IMR-90 (cell line): ENCODE results near the gene STOML2. TPM values are rescaled to one million over a fixed set of nuclear protein-coding genes. Genes with fewer than 3 reads are reported as not detected.

Experiments used
- ATAC-seq: fragments of 200-7000 bp; cut with Tn5 transposase; 2 replicates; pipeline ENCODE4 v1.9.1; 2020; ENCODE audit warnings: low read depth, mild to moderate bottlenecking, moderate library complexity
- BruUV-seq: library from RNA; stranded (reverse); fragments of 400-500 nt; replicated peaks from 2 replicates; lab custom pipeline; 2021; lab: Mats Ljungman, UMichigan
- CTCF ChIA-PET: fragments of 300-600 bp; formaldehyde crosslinking; extraction: SDS; loops from one replicate; lab custom pipeline; 2021; ENCODE audit warnings: antibody characterized with exemption; lab: Yijun Ruan, JAX
- POLR2A ChIA-PET: fragments of 300-600 bp; sonication (Branson Sonifier 250); formaldehyde crosslinking; loops from one replicate; lab custom pipeline; 2022; ENCODE audit warnings: antibody characterized with exemption; ENCODE audit not compliant: unreplicated experiment; lab: Charles Lee
- DNase-seq: peaks from one replicate; pipeline ENCODE4 v3.0.0; 2013
- H2AFZ ChIP-seq: replicated peaks from 2 replicates; pipeline ENCODE3; 2013; ENCODE audit warnings: low read length, mild to moderate bottlenecking; ENCODE audit not compliant: poor library complexity
- H2AK5ac ChIP-seq: 2 replicates; pipeline ENCODE4 v1.6.1; 2013; ENCODE audit warnings: low read depth, low read length, inconsistent platforms
- H2AK9ac ChIP-seq: replicated peaks from 2 replicates; pipeline ENCODE3; 2013; ENCODE audit warnings: mild to moderate bottlenecking, low read depth, low read length, moderate library complexity; ENCODE audit not compliant: poor library complexity
- H2BK120ac ChIP-seq: 2 replicates; pipeline ENCODE4 v1.6.1; 2013; ENCODE audit warnings: low read depth, low read length, inconsistent platforms
- H2BK15ac ChIP-seq: 3 replicates; pipeline ENCODE4 v1.6.1; 2013; ENCODE audit warnings: low read depth, low read length, inconsistent platforms
- H2BK20ac ChIP-seq: 2 replicates; pipeline ENCODE4 v1.6.1; 2013; ENCODE audit warnings: low read depth, mild to moderate bottlenecking, inconsistent platforms, low read length, moderate library complexity
- H2BK5ac ChIP-seq: 2 replicates; pipeline ENCODE4 v1.6.1; 2013; ENCODE audit warnings: mild to moderate bottlenecking, low read depth, low read length, inconsistent platforms; ENCODE audit not compliant: poor library complexity, severe bottlenecking
- H3K14ac ChIP-seq: replicated peaks from 2 replicates; pipeline ENCODE4 v1.6.1; 2013; ENCODE audit warnings: low read depth, low read length, inconsistent platforms
- H3K18ac ChIP-seq: 2 replicates; pipeline ENCODE4 v1.6.1; 2013; ENCODE audit warnings: low read depth, low read length, control low read depth
- H3K23ac ChIP-seq: 2 replicates; pipeline ENCODE4 v1.6.1; 2013; ENCODE audit warnings: low read depth, low read length, inconsistent platforms
- H3K27ac ChIP-seq: 2 replicates; pipeline ENCODE4 v1.5.1; 2013; ENCODE audit warnings: mild to moderate bottlenecking, control low read depth, low read length; ENCODE audit not compliant: insufficient read depth
- H3K27me3 ChIP-seq: 2 replicates; pipeline ENCODE4 v1.6.1; 2013; ENCODE audit warnings: low read length; ENCODE audit not compliant: control insufficient read depth, insufficient read depth
- H3K36me3 ChIP-seq: 2 replicates; pipeline ENCODE4 v1.6.1; 2013; ENCODE audit warnings: low read length, mixed read lengths; ENCODE audit not compliant: control insufficient read depth, insufficient read depth
- H3K4ac ChIP-seq: 2 replicates; pipeline ENCODE4 v1.6.1; 2013; ENCODE audit warnings: low read depth, low read length, inconsistent platforms
- H3K4me1 ChIP-seq: 2 replicates; pipeline ENCODE4 v1.6.1; 2013; ENCODE audit warnings: low read length, mixed read lengths; ENCODE audit not compliant: control insufficient read depth, insufficient read depth
- H3K4me2 ChIP-seq: 2 replicates; pipeline ENCODE4 v1.6.1; 2013; ENCODE audit warnings: low read depth, mild to moderate bottlenecking, control low read depth, low read length, moderate library complexity
- H3K4me3 ChIP-seq: 2 replicates; pipeline ENCODE4 v1.5.1; 2013; ENCODE audit warnings: low read depth, mild to moderate bottlenecking, control low read depth, low read length, moderate library complexity; ENCODE audit not compliant: insufficient read depth
- H3K56ac ChIP-seq: 2 replicates; pipeline ENCODE4 v1.6.1; 2013; ENCODE audit warnings: low read length, inconsistent platforms; ENCODE audit not compliant: insufficient read depth; ENCODE audit errors: extremely low read depth
- H3K79me1 ChIP-seq, 2 experiments: 2 replicates each; pipeline ENCODE4 v1.6.1; 2013; ENCODE audit warnings: low read length in 2 of 2, inconsistent platforms in 1 of 2, low read depth in 1 of 2
- H3K9ac ChIP-seq: 2 replicates; pipeline ENCODE4 v1.6.1; 2013; ENCODE audit warnings: low read depth, low read length, control low read depth
- H3K9me1 ChIP-seq: 2 replicates; pipeline ENCODE4 v1.6.1; 2013; ENCODE audit warnings: low read length, inconsistent platforms; ENCODE audit not compliant: insufficient read depth
- H3K9me3 ChIP-seq: 2 replicates; pipeline ENCODE4 v1.6.1; 2013; ENCODE audit warnings: low read length; ENCODE audit not compliant: control insufficient read depth, insufficient read depth
- H4K20me1 ChIP-seq: 2 replicates; pipeline ENCODE4 v1.6.1; 2013; ENCODE audit warnings: low read length, inconsistent platforms; ENCODE audit not compliant: insufficient read depth
- H4K5ac ChIP-seq: 2 replicates; pipeline ENCODE4 v1.6.1; 2013; ENCODE audit warnings: mild to moderate bottlenecking, low read depth, low read length, control low read depth
- H4K8ac ChIP-seq, 2 experiments: 2 replicates each; pipeline ENCODE4 v1.6.1; 2013; ENCODE audit warnings: low read depth in 2 of 2, low read length in 2 of 2, control low read depth in 1 of 2, inconsistent platforms in 1 of 2
- H4K91ac ChIP-seq: 2 replicates; pipeline ENCODE4 v1.6.1; 2013; ENCODE audit warnings: low read depth, low read length, inconsistent platforms; ENCODE audit not compliant: insufficient read depth
- CEBPB ChIP-seq: IDR thresholded peaks from 2 replicates; pipeline ENCODE4 v1.6.1; 2012; ENCODE audit warnings: low read depth, low read length, improper control_type of control experiment
- ELK1 ChIP-seq: fragments of 150-350 bp; IDR thresholded peaks from 2 replicates; pipeline ENCODE4 v1.6.1; 2016; ENCODE audit warnings: low read depth, mild to moderate bottlenecking, low read length, moderate library complexity, borderline replicate concordance
- FOS ChIP-seq: fragments of 150-350 bp; IDR thresholded peaks from 2 replicates; pipeline ENCODE4 v1.6.1; 2016; ENCODE audit warnings: low read depth, low read length
- MAZ ChIP-seq: IDR thresholded peaks from 2 replicates; pipeline ENCODE4 v1.6.1; 2012; ENCODE audit warnings: low read depth, mild to moderate bottlenecking, low read length, improper control_type of control experiment, moderate library complexity, borderline replicate concordance
- NFE2L2 ChIP-seq: fragments of 150-350 bp; IDR thresholded peaks from 2 replicates; pipeline ENCODE4 v1.6.1; 2016; ENCODE audit warnings: low read depth, mild to moderate bottlenecking, low read length
- RAD21 ChIP-seq: IDR thresholded peaks from 2 replicates; pipeline ENCODE4 v1.6.1; 2012; ENCODE audit warnings: low read length, improper control_type of control experiment
- WGBS, 2 experiments: methylation state at CpG; one replicate each; pipeline versions ENCODE4 v1.1.5 to v1.1.7; 2013; ENCODE audit warnings: missing lambda C conversion rate in 2 of 2; ENCODE audit not compliant: insufficient read length in 1 of 2; ENCODE audit errors: extremely low coverage in 2 of 2; 5-methylcytosine and 5-hydroxymethylcytosine counted together
- dilution Hi-C: fragments of 300-500 bp; cut with HindIII; formaldehyde crosslinking; loops from one replicate; pipeline ENCODE4 v1.14.3; 2018; ENCODE audit warnings: low sequenced_read_pairs; ENCODE audit not compliant: unreplicated experiment
- in situ Hi-C: fragments of 300-500 bp; cut with MboI; formaldehyde crosslinking; loops from 3 replicates; pipeline ENCODE4 v1.14.3; 2019; ENCODE audit warnings: low sequenced_read_pairs, inconsistent platforms, mixed read lengths
- intact Hi-C: fragments of 100-400 bp; cut with micrococcal nuclease; formaldehyde crosslinking; loops from 2 replicates; pipeline ENCODE4 v1.10.0; 2022
- polyA plus RNA-seq, 3 experiments: library from polyadenylated mRNA; depleted of rRNA; stranded (reverse); fragments of >200 nt; gene quantifications; 2 replicates each; pipeline ENCODE4 v1.2.3, GENCODE V29; 2012; ENCODE audit warnings: low replicate concordance in 1 of 3
- total RNA-seq: library from RNA; depleted of rRNA; stranded (reverse); fragments of >200 nt; gene quantifications from 2 replicates; pipeline ENCODE4 v1.2.3, GENCODE V29; 2012

Gene STOML2
- total and polyA plus RNA-seq, 2 of the 4 experiments (the other 2 are of a cell fraction): 177 to 250 TPM

GRCh38 chr9:35111001-35111933 is 8.3 kb upstream of the STOML2 start (continued):
- peak; percentile 6; the same call in 1 of the 2 replicates for TF ChIP-seq NFE2L2

- peak overlapping the region; percentile 77 for H2BK5ac ChIP-seq
- H3K27me3 ChIP-seq: no peaks in the 10 kb centered on the region
- peak overlapping the region; percentile 89 for H3K9ac ChIP-seq
- H4K20me1 ChIP-seq: peaks cover 12% of the 10 kb centered on the region; the same call in 1 of the 2 replicates
- H3K18ac ChIP-seq: no peak overlapping the region
- H3K36me3 ChIP-seq: peaks cover 22% of the 10 kb centered on the region
- peak overlapping the region; percentile 54 for H2AK5ac ChIP-seq
- H2AK9ac ChIP-seq: peak overlapping the region; percentile 98
- DNase-seq: peak; percentile 43
- H2BK15ac ChIP-seq: peak overlapping the region; percentile 59; the same call in 2 of the 3 replicates
- peak overlapping the region; percentile 24 to 66; a peak in 2 of 4 replicates for H4K8ac ChIP-seq
- H3K4me3 ChIP-seq: peak overlapping the region; percentile 75
- H3K9me1 ChIP-seq: peaks cover 17% of the 10 kb centered on the region
- no CpG with 5 or more reads among the region's 3 CpGs for WGBS, 2 experiments
- H4K91ac ChIP-seq: peak overlapping the region; percentile 72
- intact Hi-C loops (no loop called here), dilution Hi-C loops (no loop called here), in situ Hi-C loops (no loop called here)
- no peak for ATAC-seq
- H3K27ac ChIP-seq: peak overlapping the region; percentile 87
- H2BK120ac ChIP-seq: 0 out of 2 replicates have a peak overlapping the region, but pooled peaks have one; percentile 26
- H3K79me1 ChIP-seq: peaks cover 25 to 58% of the 10 kb centered on the region in 2 experiments; a peak in 3 of 4 replicates
- H3K56ac ChIP-seq: peak overlapping the region; percentile 87; the same call in 1 of the 2 replicates
- peak overlapping the region; percentile 92 for H3K4ac ChIP-seq
- peaks cover 23% of the 10 kb centered on the region for H3K4me1 ChIP-seq
- TF ChIP-seq CEBPB (no peak), FOS (0 out of 2 replicates have a peak, but pooled peaks have one; percentile 28), MAZ (peak; percentile 29; the same call in 1 of the 2 replicates), ELK1 (no peak), RAD21 (no peak)
- peak overlapping the region; percentile 47 for H2AFZ ChIP-seq
- H3K9me3 ChIP-seq: no peaks in the 10 kb centered on the region
- peak overlapping the region; percentile 93 for H3K4me2 ChIP-seq
- peak overlapping the region; percentile 92 for H3K23ac ChIP-seq
- ChIA-PET POLR2A (interaction anchor here (0.6 to 0.9 kb wide), 2 partner anchors 38 to 418 kb away, joined by 3 to 4 read pairs; partner anchors contain the start of gene VCP), CTCF (no interaction called here)
- peak overlapping the region; percentile 97 for H3K14ac ChIP-seq
- no TSS peak for BruUV-seq
- peak overlapping the region; percentile 59 for H2BK20ac ChIP-seq
- no peak overlapping the region; the same call in 1 of the 2 replicates for H4K5ac ChIP-seq
These were observed 7.4 kb upstream of the STOML2 start for GRCh38 chr9:35110327-35110761.
